ACC112 (cell line): ENCODE data around the gene DPYSL5.

Experiments used
- H2AFZ ChIP-seq: fragments of 200-600 bp; sonication (generic); one replicate; pipeline ENCODE4 v1.6.0; 2017; ENCODE audit warnings: antibody characterized with exemption, low read length; ENCODE audit not compliant: unreplicated experiment
- H3K27ac ChIP-seq: fragments of 200-600 bp; sonication (generic); 2 replicates; pipeline ENCODE4 v1.5.1; 2014; ENCODE audit warnings: low read depth, mild to moderate bottlenecking, antibody characterized with exemption, low read length, moderate library complexity
- H3K27me3 ChIP-seq: fragments of 200-600 bp; sonication (generic); 2 replicates; pipeline ENCODE4 v1.6.1; 2014; ENCODE audit warnings: mild to moderate bottlenecking, antibody characterized with exemption, low read length, moderate library complexity, mixed read lengths; ENCODE audit not compliant: insufficient read depth
- H3K36me3 ChIP-seq: fragments of 200-600 bp; sonication (generic); 2 replicates; pipeline ENCODE4 v1.6.1; 2016; ENCODE audit warnings: mild to moderate bottlenecking, antibody characterized with exemption, low read length, moderate library complexity, mixed read lengths; ENCODE audit not compliant: insufficient read depth
- H3K4me1 ChIP-seq: fragments of 200-600 bp; sonication (generic); one replicate; pipeline ENCODE4 v1.6.1; 2016; ENCODE audit warnings: low read length, mixed read lengths; ENCODE audit not compliant: insufficient read depth, unreplicated experiment, control insufficient read depth
- H3K4me3 ChIP-seq: fragments of 200-600 bp; sonication (generic); 2 replicates; pipeline ENCODE4 v1.5.1; 2014; ENCODE audit warnings: mild to moderate bottlenecking, low read depth, low read length
- H3K79me2 ChIP-seq: fragments of 200-600 bp; sonication (generic); one replicate; pipeline ENCODE4 v1.6.0; 2016; ENCODE audit warnings: low read length; ENCODE audit not compliant: control insufficient read depth, unreplicated experiment, insufficient read depth

DPYSL5 gene

GRCh38 chr2:26903676-26904075 is 55.7 kb downstream of the DPYSL5 start:
- no peaks in the 10 kb centered on the region for H3K79me2 ChIP-seq
- no peak overlapping the region for H3K4me3 ChIP-seq
- H2AFZ ChIP-seq, result no peak overlapping the region
- H3K27ac ChIP-seq, result no peak overlapping the region
- H3K36me3 ChIP-seq, result no peaks in the 10 kb centered on the region
- no peaks in the 10 kb centered on the region for H3K4me1 ChIP-seq
- H3K27me3 ChIP-seq, result peaks cover 52% of the 10 kb centered on the region

GRCh38 chr2:26904839-26905238 is 56.9 kb downstream of the DPYSL5 start:
- Histone ChIP-seq H3K4me3 (no peak overlapping the region), H3K27ac (no peak overlapping the region), H3K36me3 (no peaks in the 10 kb centered on the region), H3K27me3 (peaks cover 51% of the 10 kb centered on the region), H3K79me2 (no peaks in the 10 kb centered on the region), H2AFZ (no peak overlapping the region), H3K4me1 (no peaks in the 10 kb centered on the region)

DNA sequence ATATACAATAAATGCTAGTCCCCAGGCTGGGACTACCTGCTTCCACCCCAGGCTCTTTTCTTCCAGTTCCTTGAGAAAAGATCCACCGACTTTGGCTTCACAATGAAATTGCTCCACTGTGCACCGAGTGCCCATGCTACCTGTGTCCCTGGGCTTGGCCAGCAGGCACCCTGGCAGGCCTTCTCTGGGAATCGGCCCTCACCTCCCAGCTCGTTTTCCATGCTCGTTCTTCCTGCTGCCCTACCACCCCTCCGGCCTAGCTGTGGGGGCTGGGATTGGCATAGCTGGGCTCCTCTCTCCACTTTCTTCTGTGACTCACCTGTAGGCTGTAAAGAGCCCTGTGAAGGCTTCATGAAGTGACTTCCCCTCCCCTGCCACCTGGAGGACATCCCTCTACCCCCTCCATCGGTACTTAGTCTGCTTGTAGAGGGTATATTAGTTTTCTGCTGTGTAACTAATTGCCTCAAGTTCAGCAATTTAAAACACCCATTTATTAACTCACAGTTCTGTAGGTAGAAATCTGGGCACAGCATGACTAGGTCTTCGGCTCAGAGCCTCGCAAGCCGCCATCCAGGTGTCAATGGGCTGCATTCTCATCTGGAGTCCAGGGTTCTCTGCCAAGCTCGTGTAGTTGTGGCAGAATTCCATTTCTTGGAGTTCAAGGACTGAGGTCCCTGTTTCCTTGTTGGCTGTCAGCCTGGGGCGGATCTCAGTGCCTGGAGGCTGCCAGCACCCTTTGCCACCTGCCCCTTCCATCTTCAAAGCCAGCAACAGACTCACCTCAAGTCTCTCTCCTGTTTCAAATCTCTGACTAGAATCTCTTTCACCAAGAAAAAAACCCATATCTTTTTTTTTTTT is 57.6 kb downstream of the DPYSL5 start:
- no peak overlapping the region for H3K4me3 ChIP-seq
- H3K36me3 ChIP-seq, result no peaks in the 10 kb centered on the region
- H3K79me2 ChIP-seq, result no peaks in the 10 kb centered on the region
- peaks cover 52% of the 10 kb centered on the region for H3K27me3 ChIP-seq
- H3K4me1 ChIP-seq, result no peaks in the 10 kb centered on the region
- no peak overlapping the region for H3K27ac ChIP-seq
- H2AFZ ChIP-seq, result no peak overlapping the region

GRCh38 chr2:26907416-26907815 is 59.5 kb downstream of the DPYSL5 start:
- H2AFZ ChIP-seq, result no peak overlapping the region
- H3K4me3 ChIP-seq, result no peak overlapping the region
- no peaks in the 10 kb centered on the region for H3K79me2 ChIP-seq
- H3K27me3 ChIP-seq, result peaks cover 64% of the 10 kb centered on the region
- H3K27ac ChIP-seq, result no peak overlapping the region
- H3K4me1 ChIP-seq, result no peaks in the 10 kb centered on the region
- H3K36me3 ChIP-seq, result no peaks in the 10 kb centered on the region

GRCh38 chr2:26910176-26910575 is 62.2 kb downstream of the DPYSL5 start:
- Histone ChIP-seq H3K27ac (no peak overlapping the region), H3K4me1 (no peaks in the 10 kb centered on the region), H2AFZ (no peak overlapping the region), H3K27me3 (peaks cover 82% of the 10 kb centered on the region), H3K36me3 (no peaks in the 10 kb centered on the region), H3K4me3 (no peak overlapping the region), H3K79me2 (no peaks in the 10 kb centered on the region)

DNA sequence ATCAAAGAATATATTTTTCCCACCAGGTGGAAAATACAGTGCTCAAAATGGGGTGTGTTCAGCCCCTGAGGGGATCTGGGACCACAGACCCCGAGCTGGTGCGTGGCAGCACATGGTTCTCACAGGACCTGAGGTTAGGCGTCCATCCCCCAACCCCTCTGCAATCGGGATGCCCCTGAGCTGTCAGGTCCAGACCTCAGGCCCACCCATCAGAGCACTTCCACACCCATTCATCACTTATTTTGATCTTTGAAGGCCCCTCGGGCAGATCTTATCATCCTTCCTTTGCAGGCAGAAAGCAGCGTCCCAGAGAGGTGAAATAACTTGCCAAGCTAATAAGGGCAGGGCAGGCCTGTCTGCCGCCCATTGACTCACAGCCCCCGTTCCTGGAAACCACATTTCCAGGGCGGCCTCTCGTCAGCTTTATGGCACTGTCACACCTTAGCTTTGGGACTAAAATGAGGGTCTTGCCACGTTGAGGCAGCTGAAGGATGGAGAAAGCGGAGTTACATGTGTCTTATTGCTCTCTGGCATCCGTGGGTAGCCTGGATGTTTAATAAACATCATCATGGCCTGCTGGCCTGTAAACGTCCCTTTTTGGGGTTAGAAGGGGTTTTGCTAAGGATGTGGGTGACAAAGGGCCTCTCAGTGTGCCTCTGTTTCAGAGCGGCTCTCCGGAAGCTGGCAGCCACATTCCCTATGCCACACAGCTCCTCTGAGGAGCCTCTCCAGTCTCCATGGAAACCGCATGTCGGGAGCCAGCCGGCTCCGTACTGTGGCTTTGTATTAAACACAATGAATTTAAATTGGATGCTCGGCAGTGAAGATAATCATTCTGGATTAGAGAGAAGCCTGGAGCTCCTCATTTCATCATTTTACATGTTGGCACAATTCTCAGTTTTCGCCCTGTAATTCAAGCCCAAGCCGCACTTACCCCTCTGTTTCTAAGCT is 64.3 kb downstream of the DPYSL5 start:
- Histone ChIP-seq H3K4me3 (no peak overlapping the region), H2AFZ (no peak overlapping the region)

DNA sequence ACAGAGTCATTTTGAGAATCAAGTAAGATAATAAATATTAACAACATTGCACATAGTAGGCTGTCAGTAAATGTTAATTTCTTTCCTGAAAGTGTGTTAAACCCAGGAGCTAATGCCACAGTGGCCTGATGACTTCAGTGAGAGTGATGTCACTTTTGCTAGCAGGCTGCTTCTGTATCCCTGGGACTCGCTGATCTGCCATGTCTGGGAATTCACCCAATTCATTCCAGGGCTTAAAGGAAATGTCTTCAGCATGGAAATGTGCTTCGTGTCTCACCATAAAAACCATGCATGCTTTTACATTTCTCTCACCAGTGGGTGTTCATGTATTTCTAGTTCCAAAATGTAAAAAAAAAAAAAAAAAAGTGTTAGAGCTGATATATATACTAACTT is 65.7 kb downstream of the DPYSL5 start:
- H3K79me2 ChIP-seq, result no peaks in the 10 kb centered on the region
- H3K27me3 ChIP-seq, result peaks cover 77% of the 10 kb centered on the region
- H3K27ac ChIP-seq, result no peak overlapping the region
- no peaks in the 10 kb centered on the region for H3K4me1 ChIP-seq
- H2AFZ ChIP-seq, result no peak overlapping the region
- no peak overlapping the region for H3K4me3 ChIP-seq
- no peaks in the 10 kb centered on the region for H3K36me3 ChIP-seq

More for the DNA sequence above, 64.3 kb downstream of the DPYSL5 start:
- H3K36me3 ChIP-seq, result no peaks in the 10 kb centered on the region
- H3K27me3 ChIP-seq, result peaks cover 90% of the 10 kb centered on the region
- no peaks in the 10 kb centered on the region for H3K4me1 ChIP-seq
- H3K27ac ChIP-seq, result no peak overlapping the region
- no peaks in the 10 kb centered on the region for H3K79me2 ChIP-seq

- Histone ChIP-seq H3K36me3 (no peaks in the 10 kb centered on the region), H3K27ac (no peak overlapping the region), H3K4me3 (no peak overlapping the region), H2AFZ (no peak overlapping the region), H3K4me1 (no peaks in the 10 kb centered on the region), H3K27me3 (peaks cover 73% of the 10 kb centered on the region), H3K79me2 (no peaks in the 10 kb centered on the region)
Measured at GRCh38 chr2:26913999-26914658, 66.2 kb downstream of the DPYSL5 start.

GRCh38 chr2:26914659-26915310 is 66.9 kb downstream of the DPYSL5 start:
- Histone ChIP-seq H3K27ac (no peak overlapping the region), H3K36me3 (no peaks in the 10 kb centered on the region), H3K4me1 (no peaks in the 10 kb centered on the region), H3K79me2 (no peaks in the 10 kb centered on the region), H3K27me3 (peaks cover 66% of the 10 kb centered on the region), H3K4me3 (no peak overlapping the region), H2AFZ (no peak overlapping the region)

- Histone ChIP-seq H3K27me3 (peaks cover 61% of the 10 kb centered on the region), H2AFZ (no peak overlapping the region), H3K27ac (no peak overlapping the region), H3K36me3 (no peaks in the 10 kb centered on the region), H3K79me2 (no peaks in the 10 kb centered on the region), H3K4me3 (no peak overlapping the region), H3K4me1 (no peaks in the 10 kb centered on the region)
Measured at GRCh38 chr2:26915316-26915715, 67.4 kb downstream of the DPYSL5 start.
